Brain microvascular endothelial cell (primary cell): ENCODE measurements around the gene XRRA1.

ENCODE experiments used
- DNase-seq: peaks from one replicate; pipeline ENCODE4 v3.0.0-alpha.2; 2020
- H3K27ac ChIP-seq: fragments of 250-450 bp; sonication (Bioruptor Pico); 2 replicates; pipeline ENCODE4 v1.5.1; 2020; ENCODE audit warnings: mild to moderate bottlenecking, moderate library complexity
- H3K27me3 ChIP-seq: fragments of 250-450 bp; sonication (Bioruptor Pico); replicated peaks from 2 replicates; pipeline ENCODE4 v1.5.1; 2020; ENCODE audit warnings: mild to moderate bottlenecking
- H3K36me3 ChIP-seq: fragments of 250-450 bp; sonication (Bioruptor Pico); replicated peaks from 2 replicates; pipeline ENCODE4 v1.5.1; 2020; ENCODE audit warnings: mild to moderate bottlenecking
- H3K4me3 ChIP-seq: 2 replicates; pipeline ENCODE4 v1.5.1; 2011; ENCODE audit warnings: low read depth, mild to moderate bottlenecking, control low read depth, low read length, moderate library complexity
- CTCF ChIP-seq: IDR thresholded peaks from 2 replicates; pipeline ENCODE4 v1.5.1; 2011; ENCODE audit warnings: low read depth, mild to moderate bottlenecking, moderate library complexity, low read length, control low read depth, inconsistent platforms; ENCODE audit errors: missing control alignments
- in situ Hi-C: cut with HindIII; loops from 2 replicates; pipeline ENCODE4 v1.10.0; 2017; ENCODE audit warnings: low sequenced_read_pairs, low pct_ligation_motif_present

The XRRA1 gene

DNA sequence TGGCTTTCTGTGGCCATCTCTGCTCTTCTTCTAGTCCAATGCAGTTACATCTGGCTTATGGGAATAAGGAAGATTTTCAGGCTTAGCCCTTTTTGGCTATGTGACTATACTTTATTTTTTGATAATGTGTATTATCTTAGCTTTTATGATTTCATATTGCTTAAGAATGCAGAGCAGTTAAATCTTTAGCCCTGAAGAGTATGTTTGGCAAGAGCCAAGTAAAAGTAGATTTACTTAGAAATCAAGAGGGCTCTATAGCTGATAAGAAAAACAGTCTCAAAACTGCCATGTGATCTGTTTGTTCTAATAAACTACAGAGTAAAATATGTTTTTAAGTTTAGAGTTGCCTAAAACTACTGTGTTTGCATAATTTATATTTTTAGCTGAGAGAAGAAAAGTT, 139.1 kb downstream of the XRRA1 start:
- in situ Hi-C loops = no loop called here
- no peak overlapping the region for H3K27ac ChIP-seq
- H3K4me3 ChIP-seq = no peak overlapping the region
- H3K27me3 ChIP-seq = no peaks in the 10 kb centered on the region
- TF ChIP-seq CTCF = no peak
- no peak for DNase-seq
- no peaks in the 10 kb centered on the region for H3K36me3 ChIP-seq

- no peaks in the 10 kb centered on the region for H3K27me3 ChIP-seq
- TF ChIP-seq CTCF = no peak
- no peak for DNase-seq
- no peak overlapping the region for H3K27ac ChIP-seq
- in situ Hi-C loops = no loop called here
- no peak overlapping the region for H3K4me3 ChIP-seq
- no peaks in the 10 kb centered on the region for H3K36me3 ChIP-seq
Observed at GRCh38 chr11:74806267-74806666, 142.6 kb downstream of the XRRA1 start.

- H3K36me3 ChIP-seq = peaks cover 31% of the 10 kb centered on the region
- H3K27ac ChIP-seq = no peak overlapping the region
- DNase-seq = no peak
- TF ChIP-seq CTCF = no peak
- no peaks in the 10 kb centered on the region for H3K27me3 ChIP-seq
- H3K4me3 ChIP-seq = no peak overlapping the region
- in situ Hi-C loops = no loop called here
Observed at GRCh38 chr11:74791333-74792100, 157.4 kb downstream of the XRRA1 start.
